A673 (cell line): ENCODE results near the gene DYRK1A. TPM values are rescaled to one million over a fixed set of nuclear protein-coding genes. Genes with fewer than 3 reads are reported as not detected.

Source experiments
- BruUV-seq: library from RNA; stranded (reverse); fragments of 400-500 nt; replicated peaks from 2 replicates; lab custom pipeline; 2021; lab: Mats Ljungman, UMichigan
- CTCF ChIA-PET: fragments of 300-600 bp; sonication (Branson Sonifier 250); formaldehyde crosslinking; loops from one replicate; lab custom pipeline; 2022; ENCODE audit warnings: antibody characterized with exemption; lab: Charles Lee
- POLR2A ChIA-PET: fragments of 300-600 bp; sonication (Branson Sonifier 250); formaldehyde crosslinking; loops from one replicate; lab custom pipeline; 2022; ENCODE audit warnings: antibody characterized with exemption; ENCODE audit not compliant: low non-redundant PET; lab: Charles Lee
- DNase-seq: peaks from one replicate; pipeline ENCODE4 v3.0.0-alpha.2; 2015; ENCODE audit warnings: low spot score
- H3K27ac ChIP-seq: fragments of 200-600 bp; sonication (generic); 2 replicates; pipeline ENCODE4 v1.5.1; 2016; ENCODE audit warnings: mixed run types, low read depth, mild to moderate bottlenecking, mixed read lengths, antibody characterized with exemption, low read length; ENCODE audit not compliant: poor library complexity, severe bottlenecking
- H3K27me3 ChIP-seq: fragments of 200-600 bp; sonication (generic); replicated peaks from 2 replicates; pipeline ENCODE4 v1.6.1; 2017; ENCODE audit warnings: mixed run types, low read depth, mild to moderate bottlenecking, mixed read lengths, antibody characterized with exemption, low read length; ENCODE audit not compliant: insufficient read depth, poor library complexity
- H3K36me3 ChIP-seq: fragments of 200-600 bp; sonication (generic); 2 replicates; pipeline ENCODE4 v1.6.1; 2016; ENCODE audit warnings: mixed run types, mild to moderate bottlenecking, mixed read lengths, antibody characterized with exemption, low read length; ENCODE audit not compliant: insufficient read depth, poor library complexity, severe bottlenecking
- H3K4me1 ChIP-seq: fragments of 200-600 bp; sonication (generic); 2 replicates; pipeline ENCODE4 v1.6.1; 2017; ENCODE audit warnings: mixed run types, mild to moderate bottlenecking, mixed read lengths, antibody characterized with exemption, low read length; ENCODE audit not compliant: insufficient read depth, poor library complexity, severe bottlenecking
- H3K4me3 ChIP-seq: fragments of 200-600 bp; sonication (generic); 2 replicates; pipeline ENCODE4 v1.5.1; 2016; ENCODE audit warnings: low read depth, mixed run types, mild to moderate bottlenecking, mixed read lengths, low read length; ENCODE audit not compliant: poor library complexity, severe bottlenecking
- H3K9me3 ChIP-seq: fragments of 200-600 bp; sonication (generic); 2 replicates; pipeline ENCODE4 v1.6.1; 2016; ENCODE audit warnings: mixed run types, low read depth, mild to moderate bottlenecking, mixed read lengths, antibody characterized with exemption, low read length; ENCODE audit not compliant: poor library complexity, severe bottlenecking
- CTCF ChIP-seq: fragments of 300-800, 200-600 bp; sonication (generic); conservative IDR thresholded peaks from 2 replicates; pipeline ENCODE4 v1.5.1; 2017; ENCODE audit warnings: low read depth, mild to moderate bottlenecking, antibody characterized with exemption, low read length, moderate library complexity, mixed read lengths
- EZH2 ChIP-seq: fragments of 200-600 bp; sonication (generic); IDR thresholded peaks from 2 replicates; pipeline ENCODE4 v1.6.1; 2017; ENCODE audit warnings: borderline replicate concordance, low read depth, mild to moderate bottlenecking, mixed read lengths, antibody characterized with exemption, low read length; ENCODE audit not compliant: poor library complexity, severe bottlenecking
- intact Hi-C: fragments of 100-400 bp; cut with micrococcal nuclease; formaldehyde crosslinking; loops from one replicate; pipeline ENCODE4 v1.10.0; 2022; ENCODE audit not compliant: unreplicated experiment
- total RNA-seq: library from RNA; stranded (reverse); gene quantifications from 2 replicates; pipeline ENCODE4 v1.2.3, GENCODE V29; 2021

Gene DYRK1A
- total RNA-seq, 1 experiment from 2014 or later, result 70.5 TPM

- peak; percentile 30 for DNase-seq
- Histone ChIP-seq H3K4me3 (no peak overlapping the region), H3K4me1 (peaks cover 25% of the 10 kb centered on the region), H3K9me3 (no peaks in the 10 kb centered on the region), H3K36me3 (no peaks in the 10 kb centered on the region), H3K27me3 (no peaks in the 10 kb centered on the region), H3K27ac (no peak overlapping the region)
- TF ChIP-seq EZH2, result no peak
- ChIA-PET POLR2A (no interaction called here), CTCF (no interaction called here)
- no TSS peak for BruUV-seq
- intact Hi-C loops, result no loop called here
Observed at GRCh38 chr21:37339552-37339939, 27.0 kb upstream of the DYRK1A start.

GRCh38 chr21:37341254-37341960 lies 25.2 kb upstream of the DYRK1A start:
- intact Hi-C loops, result no loop called here
- H3K4me1 ChIP-seq, result peaks cover 25% of the 10 kb centered on the region
- no peak overlapping the region for H3K4me3 ChIP-seq
- no TSS peak for BruUV-seq
- TF ChIP-seq CTCF (no peak), EZH2 (no peak)
- peak; percentile 90 for DNase-seq
- CTCF ChIA-PET, result no interaction called here
- H3K27ac ChIP-seq, result peak overlapping the region; percentile 50
- no peaks in the 10 kb centered on the region for H3K36me3 ChIP-seq
- H3K27me3 ChIP-seq, result no peaks in the 10 kb centered on the region
- POLR2A ChIA-PET, result no interaction called here
- no peaks in the 10 kb centered on the region for H3K9me3 ChIP-seq

- no TSS peak for BruUV-seq
- TF ChIP-seq CTCF (no peak), EZH2 (no peak)
- DNase-seq, result peak; percentile 80
Observed at GRCh38 chr21:37342046-37342632, 24.4 kb upstream of the DYRK1A start.

More at GRCh38 chr21:37342046-37342632, 24.4 kb upstream of the DYRK1A start:
- no peaks in the 10 kb centered on the region for H3K27me3 ChIP-seq
- intact Hi-C loops, result no loop called here
- H3K9me3 ChIP-seq, result no peaks in the 10 kb centered on the region
- H3K27ac ChIP-seq, result peak overlapping the region; percentile 50
- H3K4me1 ChIP-seq, result peaks cover 25% of the 10 kb centered on the region
- POLR2A ChIA-PET, result no interaction called here
- no peaks in the 10 kb centered on the region for H3K36me3 ChIP-seq
- H3K4me3 ChIP-seq, result no peak overlapping the region
- CTCF ChIA-PET, result no interaction called here
